ENCODE results near the gene TSSK3. TPM values are rescaled to one million over a fixed set of nuclear protein-coding genes. Genes with fewer than 3 reads are reported as not detected.

TSSK3 gene, protein sequence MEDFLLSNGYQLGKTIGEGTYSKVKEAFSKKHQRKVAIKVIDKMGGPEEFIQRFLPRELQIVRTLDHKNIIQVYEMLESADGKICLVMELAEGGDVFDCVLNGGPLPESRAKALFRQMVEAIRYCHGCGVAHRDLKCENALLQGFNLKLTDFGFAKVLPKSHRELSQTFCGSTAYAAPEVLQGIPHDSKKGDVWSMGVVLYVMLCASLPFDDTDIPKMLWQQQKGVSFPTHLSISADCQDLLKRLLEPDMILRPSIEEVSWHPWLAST
- 0.25 TPM in 1 of 5 replicates, not detected in the others for total RNA-seq (2022; extraction: Qiagen RNA extraction; ENCODE audit: low read depth)

GRCh38 chr1:32362474-32363313 is at the start of gene TSSK3, which contains the start of gene FAM229A:
TSSK3 (plus strand) TSS chr1:32362539; CDS start chr1:32362702, 163 bp downstream.
FAM229A (minus strand) TSS chr1:32362485; CDS start chr1:32362091, 394 bp downstream.

DNA sequence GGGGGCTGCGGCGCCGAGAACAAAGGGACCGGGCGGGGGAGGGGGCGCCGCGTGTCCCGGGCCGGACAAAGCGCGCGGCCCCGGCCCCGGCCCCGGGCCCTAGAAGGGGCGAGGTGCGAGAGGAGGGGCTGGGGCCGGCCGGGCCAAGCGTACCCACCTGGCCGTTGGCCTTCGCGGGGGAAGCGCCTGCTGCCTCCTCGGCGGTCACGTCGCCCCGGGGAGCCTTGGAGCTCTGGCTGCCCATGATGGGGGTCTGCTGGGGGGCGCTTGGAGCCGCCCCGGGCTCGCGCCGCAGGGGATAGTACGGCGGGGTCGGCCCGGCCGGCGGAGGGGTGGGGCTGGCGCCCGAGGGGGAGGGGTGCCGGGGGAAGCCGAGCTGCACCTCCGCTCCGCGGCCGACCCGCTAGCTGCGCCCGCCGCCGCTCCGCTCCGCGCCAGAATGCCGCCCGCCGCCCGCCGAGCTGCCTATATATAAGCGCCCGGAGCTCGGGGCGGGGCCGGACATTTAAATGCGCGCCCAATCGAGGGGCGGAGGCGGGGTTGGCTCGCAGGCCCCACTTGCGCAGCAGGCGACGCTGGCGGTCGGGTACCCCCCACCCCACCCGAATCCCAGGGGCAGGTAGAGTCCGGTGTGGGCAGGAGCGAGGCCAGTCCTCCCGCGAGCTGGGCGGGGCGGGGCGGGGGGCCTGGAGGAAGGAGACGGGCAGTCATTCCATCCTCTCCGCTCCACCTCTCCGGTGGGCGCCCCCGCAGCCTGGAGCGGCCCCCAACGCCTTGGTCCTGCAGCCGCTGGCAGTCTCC is 26.3 kb upstream of the TSSK3 start, which contains the start of gene MARCKSL1:
TSS of gene MARCKSL1 (minus strand) at position 444 of the 801 bp plus-strand sequence. CDS start at position 244, 200 bp downstream.

GRCh38 chr1:32394141-32394889 is 32.0 kb downstream of the TSSK3 start, which contains the start of gene BSDC1:
BSDC1 (minus strand) TSS chr1:32394441; CDS start chr1:32394414, 27 bp downstream.

Other genes starting within 250 kb of the TSSK3 start
- gene TXLNA, start 182.9 kb upstream of the TSSK3 start, total RNA-seq (2022; extraction: Qiagen RNA extraction; ENCODE audit: low read depth), result 26.4 to 30.0 TPM (median 29.2 TPM) in 5 replicates
- 1.1 to 2.8 TPM (median 1.8 TPM) in 5 replicates for gene CCDC28B, start 161.9 kb upstream of the TSSK3 start, total RNA-seq (2022; extraction: Qiagen RNA extraction; ENCODE audit: low read depth)
- gene IQCC, start 156.9 kb upstream of the TSSK3 start, total RNA-seq (2022; extraction: Qiagen RNA extraction; ENCODE audit: low read depth), result 1.6 to 2.7 TPM (median 2.1 TPM) in 5 replicates
- not detected in 5 replicates for gene DCDC2B, start 153.4 kb upstream of the TSSK3 start, total RNA-seq (2022; extraction: Qiagen RNA extraction; ENCODE audit: low read depth)
- 8.1 to 10.7 TPM (median 10.5 TPM) in 5 replicates for gene TMEM234, start 140.2 kb upstream of the TSSK3 start, total RNA-seq (2022; extraction: Qiagen RNA extraction; ENCODE audit: low read depth)
- gene EIF3I, start 140.1 kb upstream of the TSSK3 start, total RNA-seq (2022; extraction: Qiagen RNA extraction; ENCODE audit: low read depth), result 262 to 314 TPM (median 274 TPM) in 5 replicates
- 0.36 to 0.86 TPM (median 0.73 TPM) in 5 replicates for gene FAM167B, start 115.3 kb upstream of the TSSK3 start, total RNA-seq (2022; extraction: Qiagen RNA extraction; ENCODE audit: low read depth)
- gene LCK, start 111.3 kb upstream of the TSSK3 start, total RNA-seq (2022; extraction: Qiagen RNA extraction; ENCODE audit: low read depth), result not detected in 5 replicates
- 52.8 to 61.8 TPM (median 54.7 TPM) in 5 replicates for gene HDAC1, start 70.5 kb upstream of the TSSK3 start, total RNA-seq (2022; extraction: Qiagen RNA extraction; ENCODE audit: low read depth)
- 54.0 to 74.4 TPM (median 66.1 TPM) in 5 replicates for gene MARCKSL1, start 26.3 kb upstream of the TSSK3 start, total RNA-seq (2022; extraction: Qiagen RNA extraction; ENCODE audit: low read depth)
- gene FAM229A, start 54 bp upstream of the TSSK3 start, total RNA-seq (2022; extraction: Qiagen RNA extraction; ENCODE audit: low read depth), result 2.0 to 4.7 TPM (median 4.0 TPM) in 5 replicates
- 16.7 to 22.6 TPM (median 22.5 TPM) in 5 replicates for gene BSDC1, start 31.9 kb downstream of the TSSK3 start, total RNA-seq (2022; extraction: Qiagen RNA extraction; ENCODE audit: low read depth)
- not detected in 5 replicates for gene ZBTB8B, start 102.5 kb downstream of the TSSK3 start, total RNA-seq (2022; extraction: Qiagen RNA extraction; ENCODE audit: low read depth)
- 2.5 to 4.4 TPM (median 3.8 TPM) in 5 replicates for gene ZBTB8A, start 176.9 kb downstream of the TSSK3 start, total RNA-seq (2022; extraction: Qiagen RNA extraction; ENCODE audit: low read depth)

All from A549 treated with ZK216348 at 1 μM for 4 hours (cell line).